ENCODE measurements around the gene TTC21B.

The TTC21B gene

GRCh38 chr2:165905269-165905668 is 48.3 kb downstream of the TTC21B start:
- TF ChIP-seq CEBPB (IDR thresholded peaks at IDR 0.05): no peak
- no peak for TF ChIP-seq TEAD4 (IDR thresholded peaks at IDR 0.05)
- TF ChIP-seq EP300 (IDR thresholded peaks at IDR 0.05; ENCODE audit: borderline replicate concordance): no peak
- no peak for TF ChIP-seq REST (IDR thresholded peaks at IDR 0.05; ENCODE audit: low read depth)
- no peak for TF ChIP-seq MAX (IDR thresholded peaks at IDR 0.05)
- no peak for TF ChIP-seq ZBTB7A (IDR thresholded peaks at IDR 0.05; ENCODE audit: low read depth)
- TF ChIP-seq FOXM1 (IDR thresholded peaks at IDR 0.05; ENCODE audit: borderline replicate concordance, low read depth): no peak

- TF ChIP-seq ZBTB7A (IDR thresholded peaks at IDR 0.05; ENCODE audit: low read depth) (no peak), REST (IDR thresholded peaks at IDR 0.05; ENCODE audit: low read depth) (no peak), CREB1 (IDR thresholded peaks at IDR 0.05; ENCODE audit: low read depth) (no peak), CEBPB (IDR thresholded peaks at IDR 0.05) (no peak), NFIC (IDR thresholded peaks at IDR 0.05) (no peak), TAF1 (IDR thresholded peaks at IDR 0.05; ENCODE audit: low read depth) (no peak), MAX (IDR thresholded peaks at IDR 0.05) (no peak), EGR1 (IDR thresholded peaks at IDR 0.05) (no peak), TEAD4 (IDR thresholded peaks at IDR 0.05) (no peak), FOXM1 (IDR thresholded peaks at IDR 0.05; ENCODE audit: borderline replicate concordance, low read depth) (no peak), USF1 (IDR thresholded peaks at IDR 0.05) (no peak), TCF12 (IDR thresholded peaks at IDR 0.05; ENCODE audit: low read depth) (no peak), RAD21 (IDR thresholded peaks at IDR 0.05; ENCODE audit: low read depth) (no peak), YY1 (IDR thresholded peaks at IDR 0.05; ENCODE audit: low read depth) (no peak)
Observed at GRCh38 chr2:165904432-165904831, 49.1 kb downstream of the TTC21B start.

- TF ChIP-seq TCF12 (IDR thresholded peaks at IDR 0.05; ENCODE audit: low read depth): no peak
Observed at GRCh38 chr2:165903406-165903805, 50.2 kb downstream of the TTC21B start.

GRCh38 chr2:165902934-165903333 is 50.6 kb downstream of the TTC21B start:
- TF ChIP-seq ZBTB7A (IDR thresholded peaks at IDR 0.05; ENCODE audit: low read depth): no peak
- TF ChIP-seq TCF12 (IDR thresholded peaks at IDR 0.05; ENCODE audit: low read depth): no peak
- no peak for TF ChIP-seq TAF1 (IDR thresholded peaks at IDR 0.05; ENCODE audit: low read depth)
- no peak for TF ChIP-seq YY1 (IDR thresholded peaks at IDR 0.05; ENCODE audit: low read depth)
- TF ChIP-seq MAX (IDR thresholded peaks at IDR 0.05): no peak
- TF ChIP-seq FOXM1 (IDR thresholded peaks at IDR 0.05; ENCODE audit: borderline replicate concordance, low read depth): no peak
- TF ChIP-seq TEAD4 (IDR thresholded peaks at IDR 0.05): no peak
- no peak for TF ChIP-seq CEBPB (IDR thresholded peaks at IDR 0.05)
- no peak for TF ChIP-seq REST (IDR thresholded peaks at IDR 0.05; ENCODE audit: low read depth)
- no peak for TF ChIP-seq CREB1 (IDR thresholded peaks at IDR 0.05; ENCODE audit: low read depth)
- TF ChIP-seq RAD21 (IDR thresholded peaks at IDR 0.05; ENCODE audit: low read depth): no peak
- no peak for TF ChIP-seq USF1 (IDR thresholded peaks at IDR 0.05)
- no peak for TF ChIP-seq NFIC (IDR thresholded peaks at IDR 0.05)
- TF ChIP-seq EGR1 (IDR thresholded peaks at IDR 0.05): no peak
